ENCODE data around the gene SPATA25. TPM values are rescaled to one million over a fixed set of nuclear protein-coding genes. Genes with fewer than 3 reads are reported as not detected.
"Not testable (repeated sequence)": the region's sequence is repeated elsewhere in the genome, so short reads cannot be mapped to it uniquely, and the experiment has no call there.

The SPATA25 gene
- total RNA-seq, 1 experiment from 2014 or later = 0.40 TPM

- H3K4me2 ChIP-seq (ENCODE audit: low read length) = peak overlapping the region; percentile 97
- DNase-seq (peak; percentile 91), ATAC-seq (peak; percentile 61)
- intact Hi-C loops (cut with micrococcal nuclease) = loop anchor here (10.0 kb wide), 2 partner anchors 119 to 519 kb away; partner anchors contain the start of genes PIGT and UBE2C
- peaks cover 12% of the 10 kb centered on the region; the same call in 1 of the 2 replicates for H3K36me3 ChIP-seq (ENCODE audit: low read depth, low read length)
- no peaks in the 10 kb centered on the region for H3K9me3 ChIP-seq (ENCODE audit: low read length)
- TF ChIP-seq EZH2 (IDR thresholded peaks at IDR 0.05; ENCODE audit: low read length, unreplicated experiment) (no peak), CTCF (conservative IDR thresholded peaks at IDR 0.05; ENCODE audit: low read depth, low read length) (peak; percentile 58), EZH2phosphoT487 (IDR thresholded peaks at IDR 0.05; ENCODE audit: borderline replicate concordance, low read length) (no peak)
- peak overlapping the region; percentile 99 for H3K9ac ChIP-seq (ENCODE audit: low read length)
- ChIA-PET CTCF (interaction anchor here (0.5 to 0.7 kb wide), 3 partner anchors 11 to 990 kb away, joined by 3 to 4 read pairs (median 3); no protein-coding TSS in a partner anchor), POLR2A (ENCODE audit: unreplicated experiment) (interaction anchor here (0.5 to 0.9 kb wide), 9 partner anchors 11 to 589 kb away, joined by 3 to 13 read pairs (median 4); no protein-coding TSS in a partner anchor)
- peaks cover 38% of the 10 kb centered on the region for H3K79me2 ChIP-seq (ENCODE audit: low read length)
- H3F3A ChIP-seq (ENCODE audit: low read length, unreplicated experiment) = no peaks in the 10 kb centered on the region
- no peaks in the 10 kb centered on the region for H3K9me2 ChIP-seq (replicated peaks; ENCODE audit: low read length)
- H3K27me3 ChIP-seq (ENCODE audit: low read length) = no peaks in the 10 kb centered on the region
- TSS peak; percentile 73 for BruUV-seq (replicated peaks)
- no peak overlapping the region for H2AFZ ChIP-seq (ENCODE audit: low read length)
- H3K27ac ChIP-seq (ENCODE audit: low read length) = peak overlapping the region; percentile 91
- peaks cover 12% of the 10 kb centered on the region; the same call in 1 of the 2 replicates for H3K4me1 ChIP-seq (ENCODE audit: insufficient read depth, low read length)
- no peaks in the 10 kb centered on the region for H4K20me1 ChIP-seq (ENCODE audit: low read length)
- peak overlapping the region; percentile 91 for H3K4me3 ChIP-seq (ENCODE audit: low read length)
These were observed 46.0 kb upstream of the SPATA25 start for GRCh38 chr20:45933266-45934045.

GRCh38 chr20:45931680-45932079, 44.3 kb upstream of the SPATA25 start:
- H3K9me2 ChIP-seq (replicated peaks; ENCODE audit: low read length); H3K4me3 ChIP-seq (ENCODE audit: low read length); H3K4me2 ChIP-seq (ENCODE audit: low read length); H3K27me3 ChIP-seq (ENCODE audit: low read length); H3K4me1 ChIP-seq (ENCODE audit: insufficient read depth, low read length); H3K9me3 ChIP-seq (ENCODE audit: low read length); ATAC-seq; POLR2A ChIA-PET (ENCODE audit: unreplicated experiment); BruUV-seq (replicated peaks); H3K36me3 ChIP-seq (ENCODE audit: low read depth, low read length); H3K9ac ChIP-seq (ENCODE audit: low read length); DNase-seq; H4K20me1 ChIP-seq (ENCODE audit: low read length); H2AFZ ChIP-seq (ENCODE audit: low read length); CTCF ChIA-PET; H3F3A ChIP-seq (ENCODE audit: low read length, unreplicated experiment); H3K27ac ChIP-seq (ENCODE audit: low read length): not testable (repeated sequence)
- peaks cover 29% of the 10 kb centered on the region for H3K79me2 ChIP-seq (ENCODE audit: low read length)
- intact Hi-C loops (cut with micrococcal nuclease) = loop anchor here (10.0 kb wide), 2 partner anchors 117 to 517 kb away; partner anchors contain the start of genes PIGT and UBE2C

- no peaks in the 10 kb centered on the region for H3K9me3 ChIP-seq (ENCODE audit: low read length)
- no peak overlapping the region for H3K27ac ChIP-seq (ENCODE audit: low read length)
- no peaks in the 10 kb centered on the region for H4K20me1 ChIP-seq (ENCODE audit: low read length)
- ChIA-PET POLR2A (ENCODE audit: unreplicated experiment) (no interaction called here), CTCF (no interaction called here)
- H3K27me3 ChIP-seq (ENCODE audit: low read length) = no peaks in the 10 kb centered on the region
- no peaks in the 10 kb centered on the region for H3K4me1 ChIP-seq (ENCODE audit: insufficient read depth, low read length)
- intact Hi-C loops (cut with micrococcal nuclease) = no loop called here
- H3K9ac ChIP-seq (ENCODE audit: low read length) = no peak overlapping the region
- no peak overlapping the region for H3K4me3 ChIP-seq (ENCODE audit: low read length)
- H3K36me3 ChIP-seq (ENCODE audit: low read depth, low read length) = no peaks in the 10 kb centered on the region
- H3F3A ChIP-seq (ENCODE audit: low read length, unreplicated experiment) = no peaks in the 10 kb centered on the region
- H3K9me2 ChIP-seq (replicated peaks; ENCODE audit: low read length) = no peaks in the 10 kb centered on the region
- no peak for TF ChIP-seq CTCF (conservative IDR thresholded peaks at IDR 0.05; ENCODE audit: low read depth, low read length)
- no peak for TF ChIP-seq EZH2phosphoT487 (IDR thresholded peaks at IDR 0.05; ENCODE audit: borderline replicate concordance, low read length)
- no peak for TF ChIP-seq EZH2 (IDR thresholded peaks at IDR 0.05; ENCODE audit: low read length, unreplicated experiment)
- H2AFZ ChIP-seq (ENCODE audit: low read length) = no peak overlapping the region
- ATAC-seq (no peak), DNase-seq (no peak)
- H3K4me2 ChIP-seq (ENCODE audit: low read length) = no peak overlapping the region
- no TSS peak for BruUV-seq (replicated peaks)
- H3K79me2 ChIP-seq (ENCODE audit: low read length) = no peaks in the 10 kb centered on the region
These were observed 39.9 kb upstream of the SPATA25 start for GRCh38 chr20:45927071-45927878.
